SK-N-MC (cell line): Measurements from ENCODE around the gene DHRS7.

Source experiments
- EZH2 ChIP-seq: fragments of 200-600 bp; sonication (generic); IDR thresholded peaks from one replicate; pipeline ENCODE4 v1.6.1; 2017; ENCODE audit warnings: antibody characterized with exemption
- FOXP2 ChIP-seq: optimal IDR thresholded peaks from 2 replicates; pipeline ENCODE3; 2011; ENCODE audit warnings: mild to moderate bottlenecking, moderate library complexity; ENCODE audit not compliant: insufficient read depth; ENCODE audit errors: extremely low read length, control extremely low read depth
- POLR2AphosphoS5 ChIP-seq: IDR thresholded peaks from 2 replicates; pipeline ENCODE4 v1.6.1; 2012; ENCODE audit warnings: mild to moderate bottlenecking, low read depth, low read length, borderline replicate concordance

GRCh38 chr14:60165547-60165876, 314 bp upstream of the DHRS7 start:
- no peak for TF ChIP-seq EZH2
- no peak for TF ChIP-seq POLR2AphosphoS5
- no peak for TF ChIP-seq FOXP2
